DMS153 treated with DMSO at 0.1 percent for 48 hours (cell line): ENCODE measurements around the gene CDC34.

Experiments used
- DNase-seq: peaks from one replicate; lab custom pipeline; 2025; ENCODE audit not compliant: unreplicated experiment; lab: John Stamatoyannopoulos, UW

CDC34 gene

GRCh38 chr19:519449-519865 is 12.1 kb upstream of the CDC34 start:
- no peak for DNase-seq

- no peak for DNase-seq
Measured at GRCh38 chr19:522726-523125, 8.8 kb upstream of the CDC34 start.

GRCh38 chr19:524062-524674 is 7.4 kb upstream of the CDC34 start:
- no peak for DNase-seq

- DNase-seq: no peak
Measured at GRCh38 chr19:525029-525428, 6.5 kb upstream of the CDC34 start.

DNA sequence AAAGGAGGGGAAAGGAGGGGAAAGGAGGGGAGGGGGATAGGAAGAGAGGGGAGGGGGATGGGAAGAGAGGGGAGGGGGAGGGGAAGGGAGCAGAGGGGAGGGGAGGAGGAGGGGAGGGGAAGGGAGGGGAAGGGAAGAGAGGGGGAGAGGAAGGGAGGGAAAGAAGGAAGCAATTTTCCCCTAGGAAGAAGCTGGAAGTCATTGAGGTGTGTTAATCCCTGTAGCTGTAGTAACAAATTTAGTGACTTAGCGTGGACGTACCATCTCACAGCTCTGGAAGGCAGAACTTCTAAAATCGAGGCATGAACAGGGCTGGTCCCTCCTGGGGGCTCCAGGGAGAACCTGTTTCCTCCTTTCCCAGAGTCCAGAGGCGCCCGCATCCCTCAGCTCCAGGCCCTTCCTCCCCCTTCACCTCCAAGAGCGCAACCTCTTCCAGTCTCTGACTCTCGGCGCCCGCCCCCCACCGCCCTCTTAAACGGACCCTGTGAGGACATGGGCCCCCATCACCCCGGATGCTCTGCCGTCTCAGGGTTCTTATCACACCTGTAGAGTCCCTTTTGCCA is 5.6 kb upstream of the CDC34 start:
- DNase-seq: no peak

- DNase-seq: no peak
Measured at GRCh38 chr19:530134-531008, 1.2 kb upstream of the CDC34 start.

DNA sequence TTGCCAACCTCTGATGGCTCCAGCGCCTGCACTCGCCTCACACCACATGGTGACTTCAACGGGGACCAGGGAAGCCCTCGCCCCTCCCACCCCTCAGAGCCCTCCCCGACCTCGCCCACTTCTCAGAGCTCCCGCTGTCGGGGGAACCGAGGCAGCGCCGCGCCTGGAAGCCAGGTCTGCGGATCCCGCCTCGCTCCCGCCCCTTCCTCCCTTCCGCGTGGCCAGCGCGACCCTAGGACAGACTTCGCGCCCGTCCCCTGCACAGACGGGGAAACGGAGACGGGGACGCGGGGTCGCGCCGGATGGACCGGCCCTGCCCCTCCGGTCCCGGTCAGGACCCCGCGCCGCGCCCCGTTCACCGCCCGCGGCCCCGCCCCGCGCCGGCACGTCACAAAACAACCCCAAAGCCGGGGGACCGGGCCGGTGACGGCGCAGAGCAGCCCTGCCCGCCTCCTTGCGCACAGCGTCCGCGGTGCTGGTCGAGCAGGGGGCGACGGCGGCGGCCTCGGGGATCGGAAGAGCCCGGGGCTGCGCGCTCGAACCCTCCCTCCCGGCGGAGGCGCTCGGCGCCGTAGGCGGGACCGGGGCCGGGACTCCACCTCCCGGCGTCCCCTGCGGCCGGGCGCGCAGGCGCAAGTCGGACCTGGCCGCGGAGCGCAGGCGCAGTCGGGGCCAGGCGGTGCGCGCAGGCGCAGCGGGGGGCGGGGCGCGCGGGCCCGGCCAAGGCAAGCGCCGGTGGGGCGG is 379 bp upstream of the CDC34 start:
- peak; percentile 25 for DNase-seq

DNA sequence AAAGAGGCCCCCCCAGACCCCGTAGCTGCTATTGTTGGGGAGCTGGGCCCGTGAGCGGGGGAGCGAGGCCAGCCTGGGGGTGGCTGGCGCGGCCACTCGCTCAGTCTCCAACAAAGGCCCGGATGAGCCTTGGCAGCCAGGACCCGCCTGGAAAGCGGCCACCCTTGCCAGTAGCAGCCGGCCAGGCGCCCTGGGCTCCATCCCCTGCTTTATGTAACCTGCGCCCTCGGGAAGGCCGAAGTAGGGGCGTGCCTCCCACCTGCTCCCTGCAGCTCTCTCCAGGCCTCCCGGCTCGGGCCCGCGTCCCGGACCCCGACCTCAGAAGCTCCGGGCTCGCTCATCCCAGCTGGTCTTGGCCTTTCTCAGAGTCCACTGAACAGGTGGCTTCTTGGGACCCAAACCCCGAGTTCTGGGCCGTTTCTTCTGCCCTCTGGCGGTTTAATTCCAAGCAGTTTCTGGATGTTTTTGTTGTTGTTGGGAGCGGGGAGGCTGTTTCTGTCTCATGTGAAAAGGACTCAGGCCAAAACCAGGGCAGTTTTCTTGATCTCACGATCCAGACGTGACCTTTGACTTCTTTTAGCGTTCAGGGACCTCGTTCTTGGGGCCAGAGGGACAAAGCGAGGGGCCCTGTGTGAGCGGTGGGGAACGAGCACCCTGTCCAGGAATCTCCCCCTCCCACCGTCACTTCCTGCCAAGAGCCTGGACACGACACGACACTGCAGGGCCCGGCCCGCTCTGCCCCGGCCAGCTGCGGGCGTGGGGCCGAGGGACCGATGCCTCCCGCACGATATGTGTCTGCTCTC is 1.2 kb downstream of the CDC34 start:
- no peak for DNase-seq

DNA sequence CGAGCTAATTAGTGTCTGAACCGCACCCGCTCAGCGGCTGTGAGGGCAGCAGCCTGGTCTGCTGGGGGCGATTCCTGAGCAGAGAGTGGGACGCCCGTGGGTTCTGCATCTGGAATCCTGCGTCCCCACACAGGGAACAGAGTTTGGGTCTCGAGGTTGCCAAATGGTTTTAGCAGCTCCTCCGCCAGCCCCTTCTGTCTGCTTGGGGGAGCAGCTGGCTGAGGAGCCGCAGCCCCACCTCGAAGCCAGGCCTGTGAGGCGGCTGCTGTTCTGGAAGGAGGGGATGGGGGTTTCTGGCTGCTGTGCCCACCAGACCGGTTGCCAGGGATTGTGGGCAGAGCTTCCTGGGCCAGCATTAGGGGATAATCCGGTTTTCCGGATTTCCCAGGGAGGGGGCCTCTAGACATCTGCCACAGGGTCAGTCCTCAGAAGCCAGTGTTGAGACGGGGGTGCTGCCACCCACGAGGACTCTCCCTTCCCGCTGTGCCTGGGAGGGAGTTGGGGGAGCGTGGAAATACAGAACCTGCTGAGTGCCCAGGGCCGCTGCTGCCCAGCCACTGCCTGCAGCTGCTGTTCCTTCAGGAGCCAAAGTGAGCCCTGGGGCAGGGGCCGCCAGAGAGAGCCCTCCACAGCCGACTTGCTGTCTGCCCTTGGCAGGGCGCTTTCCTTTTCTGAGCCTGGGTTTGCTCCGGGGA is 2.0 kb downstream of the CDC34 start:
- no peak for DNase-seq

DNA sequence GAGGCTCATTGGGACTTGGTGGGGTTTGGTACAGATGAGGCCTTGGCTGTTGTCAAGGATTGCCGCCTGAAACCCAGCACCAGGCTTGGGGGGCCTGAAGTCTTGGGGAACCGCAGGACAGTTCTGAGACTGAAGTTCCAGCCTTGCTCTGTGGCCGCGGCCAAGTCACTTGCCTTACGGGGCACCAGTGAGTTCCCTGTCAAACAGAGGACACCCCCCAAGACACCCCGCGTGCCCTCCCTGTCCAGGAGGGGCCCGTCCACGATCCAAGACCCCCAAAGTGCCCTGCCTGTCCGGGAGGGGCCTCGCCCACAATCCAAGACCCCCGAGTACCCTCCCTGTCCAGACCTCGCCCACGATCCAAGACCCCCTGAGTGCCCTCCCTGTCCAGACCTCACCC is 2.5 kb downstream of the CDC34 start:
- no peak for DNase-seq

GRCh38 chr19:535017-535835 is 3.7 kb downstream of the CDC34 start:
- DNase-seq: no peak

GRCh38 chr19:536031-536880 is 4.7 kb downstream of the CDC34 start:
- no peak for DNase-seq

- no peak for DNase-seq
Measured at GRCh38 chr19:536881-537404, 5.4 kb downstream of the CDC34 start.

GRCh38 chr19:538641-539428 is 7.3 kb downstream of the CDC34 start:
- DNase-seq: no peak

DNA sequence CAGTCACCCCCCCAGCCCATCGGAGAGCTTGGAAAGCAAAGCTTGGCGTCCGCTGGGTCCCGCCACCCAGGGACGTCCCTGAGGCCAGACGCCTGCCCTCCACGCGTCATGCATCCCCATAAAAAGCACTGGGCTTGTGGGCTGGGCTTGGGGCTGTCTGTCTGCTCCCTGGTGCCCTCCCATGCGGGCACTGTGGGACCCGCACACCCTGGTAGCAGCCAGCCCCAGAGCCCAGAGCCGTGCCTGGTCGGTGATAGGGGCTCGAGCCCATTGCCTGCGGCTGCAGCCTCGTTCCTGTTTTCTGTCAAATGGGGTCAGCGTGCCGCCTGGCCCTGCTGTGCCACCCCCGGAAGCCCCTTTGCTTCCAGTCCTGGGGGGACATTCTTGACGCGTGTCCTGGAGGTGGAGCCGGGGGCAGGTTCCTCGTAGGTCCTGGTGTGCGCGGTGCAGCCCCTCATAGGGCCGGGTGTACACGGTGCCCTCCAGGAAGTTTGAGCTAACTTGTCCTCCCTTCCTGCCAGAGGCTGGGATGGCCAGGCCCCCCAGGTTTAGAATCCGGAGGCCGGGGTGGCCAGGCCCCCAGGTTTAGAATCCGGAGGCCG is 8.0 kb downstream of the CDC34 start:
- DNase-seq: no peak

GRCh38 chr19:540867-541637 is 9.5 kb downstream of the CDC34 start:
- DNase-seq: no peak
